ENCODE measurements around the gene DLX6.

GRCh38 chr7:97013134-97013844, 7.9 kb downstream of the DLX6 start:
- TF ChIP-seq POLR2A (IDR thresholded peaks at IDR 0.05) (no peak), CTCF (IDR thresholded peaks at IDR 0.05) (no peak)

Data from right lobe of liver (tissue), 4 donors.